Epithelial cell of prostate (primary cell): ENCODE results near the gene ZBTB20.

Experiments
- DNase-seq: peaks from one replicate; pipeline ENCODE4 v3.0.0-alpha.2; 2011; ENCODE audit warnings: low read depth, low spot score
- H3K27ac ChIP-seq: fragments of 450-650 bp; 2 replicates; pipeline ENCODE4 v1.5.1; 2017; ENCODE audit warnings: mild to moderate bottlenecking

ZBTB20 gene

GRCh38 chr3:114411811-114412803 is 735.0 kb downstream of the ZBTB20 start:
- H3K27ac ChIP-seq = no peak overlapping the region
- no peak for DNase-seq

DNA sequence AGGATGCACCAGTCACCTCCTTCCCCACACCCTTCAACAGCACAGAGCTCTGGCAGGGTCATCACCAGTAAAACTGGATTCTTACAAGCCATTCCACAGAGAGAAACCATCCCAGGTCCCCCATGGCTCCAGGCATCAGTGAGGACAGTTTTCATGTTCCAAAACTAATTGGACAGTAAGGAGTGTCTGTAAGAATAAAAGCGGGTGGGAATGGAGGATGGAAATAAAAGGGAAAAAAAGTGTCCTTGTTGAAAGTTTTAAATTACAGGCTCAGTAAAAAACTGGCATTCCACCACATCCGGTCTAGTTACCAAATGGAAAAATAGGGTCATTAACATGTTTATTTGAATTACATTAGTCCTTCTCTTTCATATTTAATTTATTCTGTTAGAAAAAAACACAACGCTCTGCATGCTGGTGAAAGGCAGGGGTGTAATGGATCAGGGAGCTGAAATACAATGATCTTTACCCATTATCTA is 735.9 kb downstream of the ZBTB20 start:
- no peak overlapping the region for H3K27ac ChIP-seq

DNA sequence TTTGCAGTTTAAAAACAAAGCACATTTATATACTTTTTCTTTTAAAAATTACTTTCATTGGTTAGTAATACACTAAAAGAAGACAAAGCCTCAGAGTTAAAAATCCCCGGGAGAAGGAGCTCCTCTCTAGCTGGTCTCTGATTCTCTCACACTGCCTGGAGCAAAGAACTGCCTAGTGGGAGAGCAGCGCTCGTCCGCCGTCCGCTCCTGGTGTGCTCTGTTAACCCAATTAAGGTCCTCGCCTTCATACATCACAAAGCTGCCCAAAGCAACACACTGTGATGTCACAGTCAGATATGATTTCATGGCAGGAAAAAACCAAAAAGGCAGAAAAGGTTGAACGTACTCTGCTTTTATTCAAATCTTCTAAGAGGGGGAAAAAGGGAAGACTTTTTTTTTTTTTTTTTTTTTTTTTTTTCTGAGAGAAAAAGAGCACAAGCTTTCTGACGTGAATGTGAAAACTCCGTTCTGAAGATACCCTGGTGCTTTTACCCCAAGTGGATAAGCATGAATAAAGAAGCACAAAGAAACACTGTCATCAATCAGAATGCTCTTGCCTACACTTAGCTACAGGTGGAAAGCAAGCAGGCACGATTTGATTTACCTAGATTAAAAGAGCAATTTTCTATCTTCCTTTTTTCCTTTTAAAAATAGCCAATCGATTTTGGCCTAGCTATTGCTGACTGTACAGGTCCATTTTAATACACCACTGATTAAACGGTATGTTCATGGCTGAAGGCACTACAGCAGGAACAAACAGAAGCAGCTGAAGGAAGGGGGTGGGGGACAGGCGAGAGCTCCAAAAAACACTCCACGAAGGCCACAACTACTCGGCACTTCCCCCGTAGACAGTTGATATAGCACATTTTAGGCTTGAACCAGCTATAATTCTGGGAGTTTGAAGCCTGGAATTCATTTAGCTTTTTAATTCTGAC is 738.1 kb downstream of the ZBTB20 start:
- no peak overlapping the region for H3K27ac ChIP-seq
- no peak for DNase-seq

More for the DNA sequence above, 735.9 kb downstream of the ZBTB20 start:
- no peak for DNase-seq

- H3K27ac ChIP-seq = no peak overlapping the region
- DNase-seq = no peak
These were observed 740.2 kb downstream of the ZBTB20 start for GRCh38 chr3:114406922-114407321.

- no peak overlapping the region for H3K27ac ChIP-seq
- DNase-seq = no peak
These were observed 740.8 kb downstream of the ZBTB20 start for GRCh38 chr3:114406286-114406685.

DNA sequence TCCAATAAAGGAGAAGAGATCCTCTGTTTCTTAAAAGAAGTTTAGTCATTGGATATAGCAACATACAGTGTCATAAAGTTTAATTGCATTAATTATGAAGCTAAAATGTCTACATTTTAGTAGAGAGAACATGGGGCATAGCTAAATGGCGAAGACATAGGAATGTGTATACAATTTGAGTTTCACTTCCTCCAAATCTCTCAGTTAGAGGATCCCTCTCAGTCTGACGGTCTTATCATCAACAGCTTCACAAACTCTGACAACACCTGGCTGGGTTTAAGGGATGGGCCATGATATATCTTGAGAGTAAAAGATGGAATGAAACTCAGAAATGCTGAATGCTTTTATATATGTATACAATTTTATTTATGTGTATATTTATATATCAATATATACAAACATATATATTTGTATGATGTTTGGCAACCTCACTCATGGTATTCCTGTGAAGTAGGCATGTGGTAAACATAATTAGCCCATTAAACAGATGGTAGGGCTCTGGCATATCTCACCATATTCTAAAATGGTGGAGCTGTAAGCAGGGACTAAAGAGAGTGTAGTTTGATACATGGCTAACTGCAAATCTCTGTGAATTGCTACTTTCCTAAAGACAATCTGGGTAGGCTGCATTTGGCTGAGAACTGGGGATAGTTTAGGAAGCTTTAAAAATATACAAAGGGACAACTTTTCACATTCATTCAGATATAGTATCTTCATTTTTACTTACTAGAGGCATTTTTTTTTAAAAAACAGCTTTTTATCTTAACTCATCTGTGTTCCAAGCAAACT is 741.7 kb downstream of the ZBTB20 start:
- no peak overlapping the region for H3K27ac ChIP-seq
- no peak for DNase-seq

- H3K27ac ChIP-seq = no peak overlapping the region
- DNase-seq = no peak
These were observed 742.5 kb downstream of the ZBTB20 start for GRCh38 chr3:114404590-114404989.

DNA sequence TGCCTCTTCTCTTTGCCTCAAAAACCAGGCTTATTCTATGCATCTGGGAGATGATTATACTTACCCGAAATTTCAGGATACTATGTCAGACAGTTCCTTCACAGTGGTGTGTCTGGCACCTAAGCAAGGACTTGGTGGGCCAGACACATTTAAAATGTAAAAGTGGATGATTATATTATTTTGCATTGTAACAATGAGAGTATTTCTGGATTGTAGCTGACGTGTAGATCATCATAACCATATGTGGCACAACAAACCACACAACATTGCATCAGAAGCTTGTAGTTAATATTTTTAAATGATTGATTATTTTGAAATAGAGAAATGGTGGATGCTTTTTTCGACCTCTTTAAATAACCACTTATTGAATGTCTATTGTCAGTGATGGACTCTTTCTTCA is 744.2 kb downstream of the ZBTB20 start:
- DNase-seq = no peak
- H3K27ac ChIP-seq = no peak overlapping the region

DNA sequence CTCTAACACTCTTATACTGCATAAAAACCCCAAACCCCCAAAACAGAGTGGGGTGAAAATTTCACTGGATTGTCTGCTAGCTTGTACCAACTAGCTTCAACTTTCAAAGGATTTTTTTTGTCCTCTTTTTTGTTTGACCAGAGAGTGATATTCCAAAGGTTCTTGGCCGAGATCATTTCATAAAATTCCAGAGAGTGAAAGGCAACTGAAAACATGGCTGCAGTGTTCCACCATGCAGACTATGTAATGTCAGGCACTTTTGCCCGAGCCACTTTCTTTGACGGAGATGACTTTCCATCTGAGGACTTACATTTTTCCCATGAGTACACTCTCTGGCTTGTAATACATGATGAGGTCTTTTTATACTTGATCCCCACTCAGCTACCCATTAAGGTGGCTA is 745.7 kb downstream of the ZBTB20 start:
- DNase-seq = no peak
- no peak overlapping the region for H3K27ac ChIP-seq

DNA sequence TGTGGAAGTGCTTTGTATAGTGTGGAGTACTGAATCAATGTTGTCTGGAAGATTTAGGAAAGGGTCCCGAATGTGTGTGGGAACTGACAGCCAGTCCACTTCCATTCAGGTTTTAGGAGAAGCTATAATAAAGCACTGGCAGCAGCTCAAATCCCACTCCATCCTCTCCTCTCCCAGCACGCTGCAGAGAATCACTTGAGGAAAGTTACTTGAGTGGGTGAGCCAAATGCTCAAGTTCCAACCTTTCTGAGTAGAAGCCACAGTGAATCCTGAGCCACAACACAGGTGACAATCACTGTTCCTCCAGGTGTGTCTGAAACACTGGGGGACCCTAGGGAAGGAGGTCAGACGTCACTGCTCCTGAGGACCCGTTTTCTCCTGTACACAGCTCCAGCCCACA is 746.7 kb downstream of the ZBTB20 start:
- DNase-seq = no peak
- H3K27ac ChIP-seq = peak overlapping the region; percentile 20

DNA sequence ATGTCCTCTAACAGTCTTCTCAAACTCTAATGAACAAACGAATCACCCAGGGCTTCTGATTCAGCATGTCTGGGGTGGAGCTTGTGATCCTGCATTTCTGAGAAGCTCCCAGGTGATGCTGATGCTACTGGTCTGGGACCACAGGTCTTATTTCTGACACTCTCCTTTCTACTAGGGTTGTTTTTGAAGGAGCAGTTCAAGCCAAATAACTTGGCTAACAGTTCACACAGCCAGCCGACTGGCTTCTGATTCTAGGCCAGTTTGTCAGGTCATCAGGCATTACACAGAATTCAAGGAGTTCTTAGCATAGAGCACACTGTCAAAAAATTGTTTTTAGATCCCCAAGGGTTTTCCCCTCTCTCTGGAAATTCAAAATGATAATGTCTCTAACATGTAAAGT is 752.5 kb downstream of the ZBTB20 start:
- no peak for DNase-seq
- H3K27ac ChIP-seq = no peak overlapping the region

DNA sequence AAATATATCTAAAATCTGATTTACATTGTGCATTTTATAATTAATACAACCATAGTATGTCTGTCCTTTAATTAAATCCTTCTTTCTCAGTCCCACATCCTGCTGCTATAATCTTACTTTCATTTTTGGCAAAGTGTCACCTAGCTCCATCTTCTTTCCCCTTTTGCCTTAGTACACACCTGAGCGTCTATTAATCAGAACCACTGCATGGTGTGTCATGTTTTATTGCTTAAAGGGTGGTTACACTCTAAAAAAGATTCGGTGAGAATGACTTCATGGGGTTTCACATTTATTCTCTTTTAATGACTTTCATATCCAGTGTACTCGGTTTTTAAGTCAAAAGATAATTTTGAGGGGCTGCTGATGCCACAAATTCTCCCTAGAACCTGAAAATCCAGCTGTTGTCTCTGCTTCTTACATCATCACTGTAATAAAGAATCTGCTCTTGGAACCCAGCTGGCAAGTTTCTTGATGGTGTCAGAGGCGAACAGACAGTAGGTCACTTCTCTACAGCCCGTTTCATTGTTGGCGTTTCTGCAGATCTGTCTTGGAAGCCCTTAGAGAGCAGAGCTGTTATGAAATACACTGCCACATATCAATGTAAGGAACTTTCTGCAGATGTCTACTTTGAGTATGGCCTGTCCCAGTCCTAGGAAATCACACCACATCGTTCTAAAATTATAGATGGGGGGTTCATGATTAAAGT is 753.6 kb downstream of the ZBTB20 start:
- no peak for DNase-seq
- no peak overlapping the region for H3K27ac ChIP-seq

DNA sequence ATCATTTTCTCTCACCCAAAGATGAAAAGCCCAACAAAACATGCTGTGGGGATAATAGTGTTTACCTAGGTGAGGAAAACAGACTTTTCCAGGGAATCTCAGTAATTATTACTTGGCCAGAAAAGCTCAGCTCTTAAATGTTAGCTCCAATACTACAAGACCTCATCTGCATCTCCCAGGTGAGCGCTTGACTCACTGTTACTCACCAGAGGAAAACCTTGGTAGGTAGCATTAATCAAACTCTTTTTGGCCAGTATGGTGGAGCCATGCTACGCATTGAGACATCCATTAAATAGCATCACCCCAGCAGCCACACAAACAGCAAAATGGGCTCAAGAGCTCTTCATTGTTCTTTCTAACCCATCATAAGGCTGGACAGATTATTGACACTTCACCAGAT is 754.3 kb downstream of the ZBTB20 start:
- no peak overlapping the region for H3K27ac ChIP-seq
- DNase-seq = no peak

GRCh38 chr3:114389156-114389555 is 757.9 kb downstream of the ZBTB20 start:
- DNase-seq = no peak

GRCh38 chr3:114384558-114384903 is 762.6 kb downstream of the ZBTB20 start:
- H3K27ac ChIP-seq = no peak overlapping the region
- no peak for DNase-seq

More at GRCh38 chr3:114389156-114389555, 757.9 kb downstream of the ZBTB20 start:
- H3K27ac ChIP-seq = no peak overlapping the region

DNA sequence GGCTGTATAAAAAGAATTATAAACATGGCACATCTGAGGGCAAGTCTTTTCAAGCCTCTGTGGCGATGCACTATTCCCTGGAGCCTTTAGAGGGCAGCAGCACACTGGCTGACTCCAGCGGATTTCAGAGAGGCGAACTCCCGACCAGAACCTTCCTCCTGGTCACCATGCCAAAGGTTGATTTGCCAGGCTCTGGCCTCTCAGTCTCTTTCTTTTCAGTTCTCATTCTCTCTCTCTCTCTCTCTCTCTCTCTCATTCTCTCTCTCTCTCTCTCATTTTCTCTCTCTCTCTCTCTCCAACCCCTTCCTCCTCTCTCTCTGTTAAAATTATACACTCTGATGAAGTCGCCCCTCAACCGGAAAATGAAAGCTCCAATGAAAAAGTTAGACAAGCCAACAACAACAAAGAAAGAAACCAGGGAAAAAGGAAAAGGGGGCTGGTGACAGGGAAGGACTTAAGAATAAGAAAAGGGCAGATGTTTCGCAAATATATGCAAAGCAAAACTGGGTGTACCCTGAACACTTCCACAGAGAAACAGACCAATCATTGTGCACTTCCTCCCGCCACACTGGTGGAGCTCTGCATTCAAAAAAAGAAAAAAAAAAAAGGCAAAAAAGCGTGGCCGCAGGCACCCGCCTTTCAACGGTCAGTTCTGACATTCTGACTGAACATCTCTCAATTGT is 763.1 kb downstream of the ZBTB20 start:
- no peak for DNase-seq
- no peak overlapping the region for H3K27ac ChIP-seq

DNA sequence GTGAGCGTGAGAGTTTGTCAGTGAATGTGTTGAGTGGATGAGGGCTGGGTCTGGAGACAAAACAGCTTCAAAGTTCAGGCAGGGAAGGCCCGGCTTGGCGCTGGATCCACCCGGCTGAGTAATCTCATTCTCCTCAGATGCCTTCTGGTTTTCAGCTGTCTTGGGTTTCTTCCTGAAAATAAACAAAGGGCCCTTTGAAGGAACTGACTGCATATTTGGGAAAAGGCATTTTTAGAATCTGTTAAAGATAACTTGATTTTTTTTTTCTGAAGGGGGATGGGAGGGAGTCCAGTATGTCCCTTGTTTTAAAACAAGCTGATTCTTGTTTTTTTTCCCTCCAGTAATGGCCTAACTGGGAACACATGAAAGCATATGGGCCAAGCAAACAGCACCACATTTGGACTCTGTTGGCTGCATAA is 766.8 kb downstream of the ZBTB20 start:
- peak overlapping the region; percentile 39 for H3K27ac ChIP-seq

DNA sequence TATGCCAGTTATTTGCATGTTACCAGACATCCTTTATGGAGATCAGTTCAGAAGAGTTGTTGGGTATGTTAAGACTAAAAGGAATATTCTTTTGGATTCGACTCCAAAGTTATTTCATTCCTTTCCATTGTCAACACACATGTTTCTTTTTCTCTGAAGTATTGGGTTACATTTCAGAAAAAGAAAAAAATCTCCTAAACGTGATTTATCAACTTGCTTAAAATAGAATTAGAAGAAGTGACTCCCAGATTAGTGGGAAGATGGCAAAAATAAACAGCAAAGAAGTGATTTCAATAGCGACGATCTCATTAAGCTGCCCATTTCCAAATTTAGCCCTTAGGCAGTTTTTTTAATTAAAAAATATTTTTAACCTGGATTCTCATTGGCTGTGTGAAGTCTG is 767.8 kb downstream of the ZBTB20 start:
- no peak overlapping the region for H3K27ac ChIP-seq
- DNase-seq = no peak

More for the DNA sequence above, 766.8 kb downstream of the ZBTB20 start:
- no peak for DNase-seq

DNA sequence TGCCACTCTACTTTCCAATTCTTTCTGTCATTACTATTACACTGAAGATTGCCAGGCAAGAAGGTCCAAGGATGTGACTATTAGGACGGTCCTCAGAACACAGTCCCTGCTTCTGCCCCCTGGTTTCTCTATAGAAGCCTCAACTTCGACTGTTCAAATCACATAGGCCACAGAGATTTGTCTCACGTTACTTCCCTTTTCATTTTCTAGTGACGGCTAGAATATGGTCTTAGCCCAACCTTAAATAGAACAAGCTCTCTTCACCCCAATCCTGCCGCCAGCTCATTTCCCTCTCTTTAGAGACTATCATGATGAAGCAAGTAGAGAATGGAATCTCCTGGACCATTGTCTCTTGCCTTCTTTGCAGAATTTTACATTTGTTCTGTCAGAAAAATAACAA is 768.3 kb downstream of the ZBTB20 start:
- no peak overlapping the region for H3K27ac ChIP-seq
- no peak for DNase-seq
